ENCODE results near the gene ZNF445. TPM values are rescaled to one million over a fixed set of nuclear protein-coding genes. Genes with fewer than 3 reads are reported as not detected.

Gene ZNF445
- total RNA-seq, 1 donor from 2014 or later: 20.9 TPM

DNA sequence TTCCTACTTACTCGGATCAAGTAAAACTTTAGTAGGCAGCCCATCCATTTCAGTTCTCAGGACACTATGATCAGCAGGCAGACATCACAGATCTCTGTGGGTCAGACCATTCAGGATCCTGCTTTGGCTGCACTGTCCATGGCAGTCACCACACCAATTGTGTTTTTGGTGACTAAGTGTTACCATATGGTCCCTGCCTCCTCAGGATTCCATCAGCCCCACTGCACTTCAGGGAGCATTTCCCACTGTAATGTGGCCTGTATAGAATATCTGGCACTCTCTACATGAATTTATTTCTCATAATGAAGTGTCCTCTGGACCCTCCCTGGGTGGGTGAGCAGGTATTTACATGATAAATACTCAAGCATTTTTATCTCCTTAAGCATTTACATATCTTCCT, 41.3 kb downstream of the ZNF445 start:
- Histone ChIP-seq H3K79me2 (ENCODE audit: insufficient read depth, low read length) (no peaks in the 10 kb centered on the region), H3K4me3 (ENCODE audit: insufficient read depth, low read depth, low read length) (no peak overlapping the region), H3K9me3 (ENCODE audit: insufficient read depth, low read depth, low read length) (no peaks in the 10 kb centered on the region), H3K36me3 (ENCODE audit: insufficient read depth, low read length) (no peaks in the 10 kb centered on the region), H3K27me3 (ENCODE audit: insufficient read depth, low read length) (no peaks in the 10 kb centered on the region), H3K4me2 (ENCODE audit: low read length) (no peak overlapping the region), H3K4me1 (ENCODE audit: insufficient read depth, low read length) (peaks cover 2% of the 10 kb centered on the region), H3K27ac (ENCODE audit: low read depth, low read length) (no peak overlapping the region), H2AFZ (ENCODE audit: low read depth, low read length) (no peak overlapping the region), H3K9ac (ENCODE audit: low read length) (no peak overlapping the region), H4K20me1 (ENCODE audit: insufficient read depth, low read length) (no peaks in the 10 kb centered on the region)
- Mint-ChIP-seq H3K4me1 (ENCODE audit: low read depth, unreplicated experiment) (peaks cover 9% of the 10 kb centered on the region), H3K36me3 (ENCODE audit: low read depth, unreplicated experiment) (peaks cover 15% of the 10 kb centered on the region), H3K4me3 (ENCODE audit: unreplicated experiment) (no peak overlapping the region), H3K9me3 (ENCODE audit: unreplicated experiment) (no peaks in the 10 kb centered on the region), H3K27me3 (ENCODE audit: low read depth, unreplicated experiment) (no peaks in the 10 kb centered on the region), H3K27ac (ENCODE audit: unreplicated experiment) (no peak overlapping the region)
- DNase-seq (ENCODE audit: low read depth) (no peak), FAIRE-seq (no peak)
- TF ChIP-seq CTCF (IDR thresholded peaks at IDR 0.05; ENCODE audit: insufficient read depth, low read depth, low read length) (no peak), EZH2 (IDR thresholded peaks at IDR 0.05; ENCODE audit: insufficient read depth, low read length) (no peak)

DNA sequence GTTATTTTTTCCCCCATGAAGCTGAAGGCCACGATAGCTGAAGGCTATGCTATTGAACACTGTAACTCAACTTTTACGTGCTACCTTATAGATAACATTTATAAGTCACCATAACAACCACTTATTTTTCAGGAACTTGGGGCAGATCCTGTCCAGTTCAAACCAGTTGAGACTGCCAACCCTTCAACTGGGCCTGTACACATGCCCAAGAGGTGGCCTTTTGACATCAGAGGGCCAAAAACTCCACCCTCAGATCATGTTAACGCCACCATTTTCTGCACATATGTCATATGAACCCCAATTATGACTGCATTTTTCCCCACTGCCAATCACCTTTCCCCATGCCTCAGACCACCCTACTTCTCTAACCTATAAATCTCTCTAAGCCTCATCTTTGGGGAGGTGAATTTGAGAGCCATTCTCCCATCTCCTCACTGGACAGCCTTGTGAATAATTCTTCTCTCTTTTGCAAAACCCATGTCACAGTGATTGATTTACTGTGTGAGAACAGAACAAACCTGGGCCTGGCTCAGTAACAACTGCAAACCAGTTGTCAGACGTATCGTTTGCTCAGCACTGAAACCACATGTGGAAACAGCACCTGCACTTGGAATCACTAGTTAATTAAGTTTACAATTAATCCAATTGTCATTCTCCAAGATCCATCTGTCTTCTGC, 42.5 kb downstream of the ZNF445 start:
- H3K27me3 Mint-ChIP-seq (ENCODE audit: low read depth, unreplicated experiment): no peaks in the 10 kb centered on the region
- Histone ChIP-seq H3K27me3 (ENCODE audit: insufficient read depth, low read length) (no peaks in the 10 kb centered on the region), H2AFZ (ENCODE audit: low read depth, low read length) (no peak overlapping the region), H3K27ac (ENCODE audit: low read depth, low read length) (no peak overlapping the region), H3K4me2 (ENCODE audit: low read length) (no peak overlapping the region), H3K9me3 (ENCODE audit: insufficient read depth, low read depth, low read length) (no peaks in the 10 kb centered on the region), H4K20me1 (ENCODE audit: insufficient read depth, low read length) (no peaks in the 10 kb centered on the region), H3K36me3 (ENCODE audit: insufficient read depth, low read length) (no peaks in the 10 kb centered on the region), H3K4me3 (ENCODE audit: insufficient read depth, low read depth, low read length) (no peak overlapping the region), H3K9ac (ENCODE audit: low read length) (no peak overlapping the region), H3K79me2 (ENCODE audit: insufficient read depth, low read length) (no peaks in the 10 kb centered on the region), H3K4me1 (ENCODE audit: insufficient read depth, low read length) (peaks cover 2% of the 10 kb centered on the region)
- H3K4me1 Mint-ChIP-seq (ENCODE audit: low read depth, unreplicated experiment): peaks cover 9% of the 10 kb centered on the region
- H3K9me3 Mint-ChIP-seq (ENCODE audit: unreplicated experiment): no peaks in the 10 kb centered on the region
- TF ChIP-seq EZH2 (IDR thresholded peaks at IDR 0.05; ENCODE audit: insufficient read depth, low read length): no peak
- TF ChIP-seq CTCF (IDR thresholded peaks at IDR 0.05; ENCODE audit: insufficient read depth, low read depth, low read length): no peak
- FAIRE-seq (no peak), DNase-seq (ENCODE audit: low read depth) (no peak)
- H3K27ac Mint-ChIP-seq (ENCODE audit: unreplicated experiment): no peak overlapping the region
- no peak overlapping the region for H3K4me3 Mint-ChIP-seq (ENCODE audit: unreplicated experiment)
- peaks cover 15% of the 10 kb centered on the region for H3K36me3 Mint-ChIP-seq (ENCODE audit: low read depth, unreplicated experiment)

GRCh38 chr3:44430466-44430865, 47.0 kb downstream of the ZNF445 start:
- no peaks in the 10 kb centered on the region for H3K9me3 ChIP-seq (ENCODE audit: insufficient read depth, low read depth, low read length)
- Mint-ChIP-seq H3K27ac (ENCODE audit: unreplicated experiment) (no peak overlapping the region), H3K4me1 (ENCODE audit: low read depth, unreplicated experiment) (no peaks in the 10 kb centered on the region), H3K9me3 (ENCODE audit: unreplicated experiment) (no peaks in the 10 kb centered on the region), H3K36me3 (ENCODE audit: low read depth, unreplicated experiment) (no peaks in the 10 kb centered on the region), H3K27me3 (ENCODE audit: low read depth, unreplicated experiment) (peaks cover 3% of the 10 kb centered on the region), H3K4me3 (ENCODE audit: unreplicated experiment) (no peak overlapping the region)
- no peaks in the 10 kb centered on the region for H3K27me3 ChIP-seq (ENCODE audit: insufficient read depth, low read length)
- no peak for TF ChIP-seq CTCF (IDR thresholded peaks at IDR 0.05; ENCODE audit: insufficient read depth, low read depth, low read length)
- TF ChIP-seq EZH2 (IDR thresholded peaks at IDR 0.05; ENCODE audit: insufficient read depth, low read length): no peak
- no peak overlapping the region for H3K4me2 ChIP-seq (ENCODE audit: low read length)
- no peak overlapping the region for H3K27ac ChIP-seq (ENCODE audit: low read depth, low read length)
- no peak overlapping the region for H3K4me3 ChIP-seq (ENCODE audit: insufficient read depth, low read depth, low read length)
- FAIRE-seq (no peak), DNase-seq (ENCODE audit: low read depth) (no peak)
- H3K4me1 ChIP-seq (ENCODE audit: insufficient read depth, low read length): no peaks in the 10 kb centered on the region
- H2AFZ ChIP-seq (ENCODE audit: low read depth, low read length): no peak overlapping the region
- no peaks in the 10 kb centered on the region for H3K36me3 ChIP-seq (ENCODE audit: insufficient read depth, low read length)
- H3K79me2 ChIP-seq (ENCODE audit: insufficient read depth, low read length): no peaks in the 10 kb centered on the region
- H3K9ac ChIP-seq (ENCODE audit: low read length): no peak overlapping the region
- no peaks in the 10 kb centered on the region for H4K20me1 ChIP-seq (ENCODE audit: insufficient read depth, low read length)
